HepG2 (cell line): Measurements from ENCODE around the gene ADAM15. TPM values are rescaled to one million over a fixed set of nuclear protein-coding genes. Genes with fewer than 3 reads are reported as not detected.

Experiments used
- ARNT2 ChIP-seq: sonication (generic); formaldehyde crosslinking; IDR thresholded peaks from 2 replicates; pipeline ENCODE4 v1.8.0; 2022; ENCODE audit warnings: mild to moderate bottlenecking, low read depth, missing genetic modification reagents, moderate library complexity
- GLI4 ChIP-seq: sonication (generic); formaldehyde crosslinking; IDR thresholded peaks from 2 replicates; pipeline ENCODE4 v1.5.1; 2020; ENCODE audit warnings: missing genetic modification reagents, mild to moderate bottlenecking, moderate library complexity, borderline replicate concordance
- MAX ChIP-seq: IDR thresholded peaks from 2 replicates; pipeline ENCODE4 v1.6.1; 2012; ENCODE audit warnings: inconsistent platforms
- NR0B2 ChIP-seq: sonication (generic); formaldehyde crosslinking; IDR thresholded peaks from 2 replicates; pipeline ENCODE4 v1.4.0; 2020; ENCODE audit warnings: mild to moderate bottlenecking, missing genetic modification reagents
- RAD21 ChIP-seq: fragments of 450-650 bp; formaldehyde crosslinking; IDR thresholded peaks from 2 replicates; pipeline ENCODE4 v1.5.0; 2020; ENCODE audit warnings: mild to moderate bottlenecking
- RARA ChIP-seq: IDR thresholded peaks from 2 replicates; pipeline ENCODE4 v1.6.1; 2016; ENCODE audit warnings: missing genetic modification reagents, missing compliant biosample characterization
- SKI ChIP-seq: fragments of 450-650 bp; IDR thresholded peaks from one replicate; pipeline ENCODE4 v1.6.1; 2018; ENCODE audit warnings: mild to moderate bottlenecking; ENCODE audit not compliant: partially characterized antibody
- TAF1 ChIP-seq: sonication (generic); formaldehyde crosslinking; IDR thresholded peaks from 2 replicates; pipeline ENCODE4 v1.4.0; 2020; ENCODE audit warnings: missing genetic modification reagents
- TFDP1 ChIP-seq: IDR thresholded peaks from 2 replicates; pipeline ENCODE4 v1.6.1; 2016; ENCODE audit warnings: missing compliant biosample characterization, missing genetic modification reagents, borderline replicate concordance
- ZBED4 ChIP-seq: sonication (generic); formaldehyde crosslinking; IDR thresholded peaks from 2 replicates; pipeline ENCODE4 v1.4.0; 2020; ENCODE audit warnings: missing genetic modification reagents, borderline replicate concordance
- ZBTB14 ChIP-seq: sonication (generic); formaldehyde crosslinking; IDR thresholded peaks from 2 replicates; pipeline ENCODE4 v1.4.0; 2020; ENCODE audit warnings: missing genetic modification reagents
- ZBTB39 ChIP-seq: sonication (generic); formaldehyde crosslinking; IDR thresholded peaks from 2 replicates; pipeline ENCODE4 v1.5.0; 2020; ENCODE audit warnings: missing genetic modification reagents
- ZC3H4 ChIP-seq: sonication (generic); formaldehyde crosslinking; IDR thresholded peaks from 2 replicates; pipeline ENCODE4 v1.4.0; 2020; ENCODE audit warnings: missing genetic modification reagents, borderline replicate concordance
- ZNF264 ChIP-seq: sonication (generic); formaldehyde crosslinking; IDR thresholded peaks from 2 replicates; pipeline ENCODE4 v1.4.0; 2020; ENCODE audit warnings: missing genetic modification reagents
- ZNF414 ChIP-seq: sonication (generic); formaldehyde crosslinking; IDR thresholded peaks from 2 replicates; pipeline ENCODE4 v1.5.0; 2020; ENCODE audit warnings: missing genetic modification reagents
- ZNF446 ChIP-seq: sonication (generic); formaldehyde crosslinking; IDR thresholded peaks from 2 replicates; pipeline ENCODE4 v1.5.0; 2020; ENCODE audit warnings: mild to moderate bottlenecking, missing genetic modification reagents
- ZNF564 ChIP-seq: sonication (generic); formaldehyde crosslinking; IDR thresholded peaks from 2 replicates; pipeline ENCODE4 v1.8.1; 2023; ENCODE audit warnings: mild to moderate bottlenecking, missing genetic modification reagents
- ZNF629 ChIP-seq: sonication (generic); formaldehyde crosslinking; conservative IDR thresholded peaks from 2 replicates; pipeline ENCODE4 v1.5.0; 2020; ENCODE audit warnings: missing genetic modification reagents
- ZNF75D ChIP-seq: sonication (generic); formaldehyde crosslinking; IDR thresholded peaks from 2 replicates; pipeline ENCODE4 v1.8.1; 2023; ENCODE audit warnings: missing genetic modification reagents, mild to moderate bottlenecking, borderline replicate concordance
- polyA plus RNA-seq, 8 experiments: library from polyadenylated mRNA; depleted of rRNA in 3 of 8; stranded (reverse) in 7 of 8; unstranded in 1 of 8; fragments of >200 nt; fragmentation: Illumina TruSeq in 4 of 8; extraction: Trizol in 4 of 8; gene quantifications; 2 replicates each; pipeline versions ENCODE4 v1.2.1 to v1.2.3, GENCODE V29; 2011 to 2016; ENCODE audit warnings: low read depth in 4 of 8, missing spikeins in 1 of 8, mixed read lengths in 1 of 8; ENCODE audit not compliant: insufficient read depth in 1 of 8
- total RNA-seq, 5 experiments: library from RNA; depleted of rRNA; stranded (reverse); fragments of >200 nt; fragmentation: Illumina TruSeq; extraction: Trizol; gene quantifications; 2 replicates each; pipeline ENCODE4 v1.2.3, GENCODE V29; 2016; ENCODE audit warnings: low read depth in 1 of 5

The ADAM15 gene
- total and polyA plus RNA-seq, 2 of the 13 experiments (the other 11 are each of a cell fraction or from before 2014, with no cell fraction given): 17.9 to 25.6 TPM

GRCh38 chr1:155081472-155082300, 30.6 kb downstream of the ADAM15 start (continued):
- TF ChIP-seq RARA (CRISPR knock-in tag) (0 out of 2 replicates have a peak, but pooled peaks have one; percentile 3), ZNF629 (no peak), ARNT2 (no peak), ZNF264 (CRISPR knock-in tag) (no peak), TFDP1 (CRISPR knock-in tag) (peak; percentile 27; the same call in 1 of the 2 replicates), MAX (peak; percentile 67; the same call in 1 of the 2 replicates), TAF1 (CRISPR knock-in tag) (no peak), ZBED4 (CRISPR knock-in tag) (no peak), GLI4 (no peak), SKI (peak; percentile 68), ZBTB14 (CRISPR knock-in tag) (peak; percentile 78), ZNF446 (CRISPR knock-in tag) (peak; percentile 34; the same call in 1 of the 2 replicates), ZNF414 (CRISPR knock-in tag) (no peak), ZC3H4 (no peak), ZNF564 (CRISPR knock-in tag) (peak; percentile 69; the same call in 1 of the 2 replicates), NR0B2 (CRISPR knock-in tag) (peak; percentile 41; the same call in 1 of the 2 replicates), RAD21 (CRISPR knock-in tag) (no peak), ZBTB39 (CRISPR knock-in tag) (no peak), ZNF75D (CRISPR knock-in tag) (no peak)
